ENCODE measurements around the gene LINGO3. TPM values are rescaled to one million over a fixed set of nuclear protein-coding genes. Genes with fewer than 3 reads are reported as not detected.
A peak's percentile ranks its signal among the peaks of the same experiment; 100 is the strongest.

LINGO3 gene
- not detected for total RNA-seq

- H3K27me3 ChIP-seq, result peaks cover 10% of the 10 kb centered on the region
Measured at GRCh38 chr19:2308114-2308556, at the start of gene LINGO3. Gene LINGO3 (minus strand): TSS chr19:2308154. CDS start chr19:2291776, 16,378 bp downstream.

GRCh38 chr19:2356036-2356646, 48.2 kb upstream of the LINGO3 start:
- H3K27me3 ChIP-seq, result no peaks in the 10 kb centered on the region
- no peak overlapping the region for H3K4me3 ChIP-seq
- H3K27ac ChIP-seq, result no peak overlapping the region
- no peak for TF ChIP-seq POLR2AphosphoS5 (IDR thresholded peaks at IDR 0.05; ENCODE audit: insufficient read depth in 1 of 2, low read depth in 1 of 2)
- no peak for TF ChIP-seq CTCF (IDR thresholded peaks at IDR 0.05)
- no peak for TF ChIP-seq POLR2A (IDR thresholded peaks at IDR 0.05)
- no peaks in the 10 kb centered on the region for H3K9me3 ChIP-seq
- DNase-seq (ENCODE audit: extremely low spot score in 2 of 2), result no peak
- intact Hi-C loops (cut with DNase I), result no loop called here
- H3K36me3 ChIP-seq, result peaks cover 0 to 18% of the 10 kb centered on the region in 2 donors
- no peaks in the 10 kb centered on the region for H3K4me1 ChIP-seq

More at GRCh38 chr19:2308114-2308556, at the start of gene LINGO3:
- TF ChIP-seq CTCF (IDR thresholded peaks at IDR 0.05) (no peak), POLR2A (IDR thresholded peaks at IDR 0.05) (no peak), POLR2AphosphoS5 (IDR thresholded peaks at IDR 0.05; ENCODE audit: insufficient read depth in 1 of 2, low read depth in 1 of 2) (no peak)
- no peak for DNase-seq (ENCODE audit: extremely low spot score in 2 of 2)
- Histone ChIP-seq H3K4me1 (no peaks in the 10 kb centered on the region), H3K27ac (no peak within 1 kb of the TSS), H3K36me3 (no peaks in the 10 kb centered on the region), H3K9me3 (no peaks in the 10 kb centered on the region), H3K4me3 (peak within 1 kb of the TSS in 1 of 2 donors; percentile 16)
- intact Hi-C loops (cut with DNase I), result no loop called here

GRCh38 chr19:2355168-2356035, 47.4 kb upstream of the LINGO3 start:
- peaks cover 0 to 18% of the 10 kb centered on the region in 2 donors for H3K36me3 ChIP-seq
- TF ChIP-seq CTCF (IDR thresholded peaks at IDR 0.05), result no peak
- TF ChIP-seq POLR2AphosphoS5 (IDR thresholded peaks at IDR 0.05; ENCODE audit: insufficient read depth in 1 of 2, low read depth in 1 of 2), result no peak
- no peak for TF ChIP-seq POLR2A (IDR thresholded peaks at IDR 0.05)
- H3K4me3 ChIP-seq, result no peak overlapping the region
- H3K27me3 ChIP-seq, result no peaks in the 10 kb centered on the region
- intact Hi-C loops (cut with DNase I), result no loop called here
- no peak overlapping the region for H3K27ac ChIP-seq
- no peaks in the 10 kb centered on the region for H3K4me1 ChIP-seq
- H3K9me3 ChIP-seq, result no peaks in the 10 kb centered on the region
- DNase-seq (ENCODE audit: extremely low spot score in 2 of 2), result no peak

- DNase-seq (ENCODE audit: extremely low spot score in 2 of 2), result no peak
- H3K9me3 ChIP-seq, result no peaks in the 10 kb centered on the region
- no peak for TF ChIP-seq POLR2AphosphoS5 (IDR thresholded peaks at IDR 0.05; ENCODE audit: insufficient read depth in 1 of 2, low read depth in 1 of 2)
- no peak for TF ChIP-seq POLR2A (IDR thresholded peaks at IDR 0.05)
- TF ChIP-seq CTCF (IDR thresholded peaks at IDR 0.05), result no peak
- no peaks in the 10 kb centered on the region for H3K27me3 ChIP-seq
- H3K27ac ChIP-seq, result no peak overlapping the region
- no peak overlapping the region for H3K4me3 ChIP-seq
- intact Hi-C loops (cut with DNase I), result no loop called here
- H3K36me3 ChIP-seq, result peaks cover 0 to 18% of the 10 kb centered on the region in 2 donors
- H3K4me1 ChIP-seq, result no peaks in the 10 kb centered on the region
Measured at GRCh38 chr19:2354670-2355069, 46.7 kb upstream of the LINGO3 start.
